Measurements from ENCODE around the gene CHRM4.
A peak's percentile ranks its signal among the peaks of the same experiment; 100 is the strongest.

The CHRM4 gene

GRCh38 chr11:46367244-46367915, 24.2 kb downstream of the CHRM4 start:
- DNase-seq = peak; percentile 80

- no peak for DNase-seq
These were observed 24.9 kb downstream of the CHRM4 start for GRCh38 chr11:46366661-46367161.

GRCh38 chr11:46366260-46366659, 25.3 kb downstream of the CHRM4 start:
- no peak for DNase-seq

GRCh38 chr11:46364791-46365190, 26.8 kb downstream of the CHRM4 start:
- DNase-seq = no peak

- DNase-seq = no peak
These were observed 27.5 kb downstream of the CHRM4 start for GRCh38 chr11:46364056-46364455.

- DNase-seq = no peak
These were observed 28.0 kb downstream of the CHRM4 start for GRCh38 chr11:46363455-46364005.

GRCh38 chr11:46363031-46363407, 28.6 kb downstream of the CHRM4 start:
- no peak for DNase-seq

GRCh38 chr11:46362156-46363030, 29.2 kb downstream of the CHRM4 start:
- no peak for DNase-seq

GRCh38 chr11:46361283-46362155, 30.1 kb downstream of the CHRM4 start:
- DNase-seq = peak; percentile 62

- no peak for DNase-seq
These were observed 30.7 kb downstream of the CHRM4 start for GRCh38 chr11:46360878-46361277.

- DNase-seq = no peak
These were observed 31.6 kb downstream of the CHRM4 start for GRCh38 chr11:46359953-46360352.

- DNase-seq = no peak
These were observed 34.1 kb downstream of the CHRM4 start for GRCh38 chr11:46357483-46357936.

GRCh38 chr11:46356924-46357482, 34.6 kb downstream of the CHRM4 start:
- no peak for DNase-seq

- no peak for DNase-seq
These were observed 37.9 kb downstream of the CHRM4 start for GRCh38 chr11:46353698-46354097.

- peak; percentile 73 for DNase-seq
These were observed 39.3 kb downstream of the CHRM4 start for GRCh38 chr11:46352063-46352841.

GRCh38 chr11:46351606-46352005, 40.0 kb downstream of the CHRM4 start:
- no peak for DNase-seq

GRCh38 chr11:46351148-46351547, 40.4 kb downstream of the CHRM4 start:
- no peak for DNase-seq

- DNase-seq = no peak
These were observed 40.9 kb downstream of the CHRM4 start for GRCh38 chr11:46350695-46351094.

GRCh38 chr11:46348566-46349401, 42.8 kb downstream of the CHRM4 start:
- peak; percentile 84 for DNase-seq

- no peak for DNase-seq
These were observed 43.8 kb downstream of the CHRM4 start for GRCh38 chr11:46347637-46348311.

Data from activated gamma-delta T cell treated with Interleukin-2 at 50 U/mL for 16 hours (primary cell).